ENCODE data around the gene UNCX.
"Not testable (repeated sequence)": the region's sequence is repeated elsewhere in the genome, so short reads cannot be mapped to it uniquely, and the experiment has no call there.

The UNCX gene

DNA sequence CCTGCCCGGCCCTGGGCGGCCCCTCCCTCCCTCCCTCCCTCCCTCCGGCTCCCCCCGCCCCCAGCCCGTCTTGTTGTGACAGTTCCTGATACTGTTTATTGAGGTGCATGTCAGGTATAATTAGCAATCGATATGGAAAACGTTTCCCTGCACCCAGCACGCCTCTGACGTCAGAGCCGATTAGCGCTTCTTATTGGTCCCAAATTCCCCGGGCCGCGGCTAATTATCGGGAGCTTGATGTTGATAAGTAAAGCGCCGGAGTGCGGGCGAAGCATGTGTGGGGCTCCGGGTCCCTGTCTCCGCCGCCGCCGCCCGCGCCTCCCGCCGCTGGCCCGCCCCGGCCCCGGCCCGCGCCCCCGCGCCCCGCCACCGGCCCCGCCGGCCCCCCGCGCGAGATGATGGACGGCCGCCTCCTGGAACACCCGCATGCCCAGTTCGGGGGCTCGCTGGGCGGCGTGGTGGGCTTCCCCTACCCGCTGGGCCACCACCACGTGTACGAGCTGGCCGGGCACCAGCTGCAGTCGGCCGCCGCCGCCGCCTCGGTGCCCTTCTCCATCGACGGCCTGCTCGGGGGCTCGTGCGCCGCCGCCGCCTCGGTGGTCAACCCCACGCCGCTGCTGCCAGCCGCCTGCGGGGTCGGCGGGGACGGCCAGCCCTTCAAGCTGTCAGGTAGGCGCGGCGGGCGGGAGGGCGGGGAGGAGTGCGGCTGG is at the start of gene UNCX:
Gene UNCX (plus strand): TSS at position 250 of the 710 bp plus-strand sequence. CDS start 146 bp downstream, at position 396.
- DNase-seq = no peak

DNA sequence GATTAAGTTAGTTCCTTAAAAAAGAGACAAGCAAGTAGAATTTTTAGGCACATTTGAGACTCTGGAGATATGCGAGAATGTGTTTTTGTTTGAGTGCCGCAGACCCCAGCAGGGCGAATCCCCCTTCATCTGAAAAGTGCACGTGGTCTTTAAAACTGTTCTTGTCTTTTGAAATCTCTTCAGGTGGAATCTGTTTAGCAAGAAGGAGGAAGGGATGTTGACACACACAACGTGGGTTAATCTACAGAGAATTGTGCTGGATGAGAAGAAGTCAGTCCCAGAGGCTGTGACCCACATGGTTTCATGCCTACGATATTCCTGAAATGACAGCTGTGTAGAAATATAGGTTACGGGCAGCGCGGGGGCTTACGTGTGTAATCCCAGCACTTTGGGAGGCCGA is 45.5 kb upstream of the UNCX start:
- no peak for DNase-seq

DNA sequence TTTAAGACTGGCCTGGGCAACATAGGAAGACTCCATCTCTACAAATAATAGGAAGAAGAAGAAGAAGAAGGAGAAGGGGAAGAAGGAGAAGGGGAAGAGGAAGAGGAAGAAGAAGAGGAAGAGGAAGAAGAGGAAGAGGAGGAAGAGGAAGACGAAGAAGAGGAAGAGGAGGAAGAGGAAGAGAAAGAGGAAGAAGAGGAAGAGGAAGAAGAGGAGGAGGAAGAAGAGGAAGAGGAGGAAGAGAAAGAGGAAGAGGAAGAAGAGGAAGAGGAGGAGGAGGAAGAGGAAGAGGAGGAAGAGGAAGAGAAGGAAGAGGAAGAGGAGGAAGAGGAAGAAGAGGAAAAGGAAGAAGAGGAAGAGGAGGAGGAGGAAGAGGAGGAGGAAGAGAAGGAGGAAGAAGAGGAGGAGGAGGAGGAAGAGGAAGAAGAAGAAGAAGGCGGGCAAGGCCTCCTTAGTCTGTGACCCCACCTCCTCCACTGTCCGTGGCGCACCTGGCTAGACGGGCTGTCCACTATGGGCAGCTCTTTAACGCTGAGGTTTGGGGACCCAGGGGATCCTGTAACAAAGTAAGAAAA is 43.9 kb upstream of the UNCX start:
- DNase-seq = no peak

DNA sequence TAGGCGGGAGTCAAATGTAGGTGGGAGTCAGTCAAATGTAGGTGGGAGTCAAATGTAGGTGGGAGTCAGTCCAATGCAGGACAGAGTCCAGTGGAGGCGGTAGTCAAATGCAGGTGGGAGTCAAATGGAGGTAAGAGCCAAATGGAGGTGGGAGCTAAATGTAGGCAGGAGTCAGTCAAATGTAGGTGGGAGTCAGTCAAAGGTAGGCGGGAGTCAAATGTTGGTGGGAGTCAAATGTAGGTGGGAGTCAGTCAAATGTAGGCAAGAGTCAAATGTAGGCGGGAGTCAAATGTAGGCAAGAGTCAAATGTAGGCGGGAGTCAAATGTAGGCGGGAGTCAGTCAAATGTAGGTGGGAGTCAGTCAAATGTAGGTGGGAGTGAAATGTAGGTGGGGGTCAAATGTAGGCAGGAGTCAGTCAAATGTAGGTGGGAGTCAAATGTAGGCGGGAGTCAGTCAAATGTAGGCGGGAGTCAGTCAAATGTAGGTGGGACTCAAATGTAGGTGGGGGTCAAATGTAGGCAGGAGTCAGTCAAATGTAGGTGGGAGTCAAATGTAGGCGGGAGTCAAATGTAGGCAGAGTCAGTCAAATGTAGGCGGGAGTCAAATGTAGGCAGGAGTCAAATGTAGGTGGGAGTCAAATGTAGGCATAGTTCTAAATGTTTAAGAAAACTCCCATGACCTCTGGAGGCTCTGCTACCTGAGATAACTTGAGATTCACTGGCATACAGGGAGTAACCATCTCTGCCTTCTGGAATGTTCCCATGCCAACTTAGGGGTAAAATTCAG is 42.5 kb upstream of the UNCX start:
- DNase-seq = no peak

DNA sequence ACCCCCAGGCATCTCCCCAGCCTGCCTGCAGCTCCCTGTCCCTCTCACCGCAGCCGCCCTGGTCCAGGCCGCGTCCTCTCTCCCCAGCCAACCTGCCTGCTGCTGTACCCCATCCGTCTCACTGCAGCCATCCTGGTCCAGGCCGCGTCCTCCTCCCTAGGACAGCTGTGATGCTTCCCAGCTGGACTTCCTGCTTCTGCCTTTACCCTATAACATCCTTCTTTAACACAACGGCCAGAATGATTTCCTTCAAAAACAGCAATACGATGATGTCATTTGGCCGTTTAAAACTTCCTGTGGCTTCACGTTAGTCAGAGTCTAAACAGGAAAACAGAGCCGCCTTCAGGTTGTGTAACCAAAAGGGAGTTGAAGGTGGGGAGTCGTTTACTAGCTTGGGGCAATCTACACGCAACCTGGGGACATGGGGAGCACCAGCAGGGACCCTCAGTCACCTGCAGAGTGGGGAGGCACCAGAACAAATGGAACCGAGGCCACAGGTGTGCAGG is 40.4 kb upstream of the UNCX start:
- DNase-seq = no peak

DNA sequence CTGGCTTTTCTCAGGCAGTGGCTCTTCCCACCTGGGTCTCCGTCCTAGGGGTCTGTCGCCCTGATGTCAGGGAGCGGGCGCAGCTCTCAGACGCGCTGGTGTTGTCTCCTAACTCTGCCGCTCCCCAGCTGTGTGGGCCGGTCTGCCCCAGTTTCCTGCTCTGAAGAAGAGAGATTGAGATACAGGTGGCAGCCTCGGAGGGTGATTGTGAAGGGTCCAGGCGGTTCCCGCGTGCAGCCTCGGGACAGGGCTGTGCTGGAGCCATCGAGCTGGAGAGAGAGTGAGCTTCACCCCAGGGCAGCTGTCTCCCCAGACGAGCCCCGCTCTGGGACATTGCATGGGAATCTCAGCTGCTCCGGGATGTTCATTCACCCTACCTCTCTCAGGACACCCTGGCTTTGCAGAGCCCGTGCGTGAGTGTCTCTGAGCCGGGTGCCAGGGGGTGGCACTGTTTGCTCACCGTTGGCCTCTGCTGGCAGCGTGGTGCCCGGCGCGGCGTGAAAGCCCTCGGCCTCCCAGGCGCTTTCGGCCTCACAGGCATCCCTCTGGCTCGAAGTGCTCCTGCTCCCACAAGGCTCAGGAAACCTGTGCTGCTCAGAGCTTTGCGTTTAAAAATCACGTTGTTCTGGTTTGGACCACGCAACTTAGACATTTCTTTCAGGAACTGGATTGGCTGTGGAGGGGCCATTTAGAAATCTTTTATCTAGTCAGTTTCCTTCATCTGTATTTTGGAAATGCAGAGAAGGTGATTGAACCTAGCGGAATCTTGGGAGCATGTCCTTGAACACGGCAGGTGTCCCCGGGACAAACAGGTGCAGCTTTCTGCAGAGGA is 38.9 kb upstream of the UNCX start:
- peak; percentile 36 for DNase-seq

DNA sequence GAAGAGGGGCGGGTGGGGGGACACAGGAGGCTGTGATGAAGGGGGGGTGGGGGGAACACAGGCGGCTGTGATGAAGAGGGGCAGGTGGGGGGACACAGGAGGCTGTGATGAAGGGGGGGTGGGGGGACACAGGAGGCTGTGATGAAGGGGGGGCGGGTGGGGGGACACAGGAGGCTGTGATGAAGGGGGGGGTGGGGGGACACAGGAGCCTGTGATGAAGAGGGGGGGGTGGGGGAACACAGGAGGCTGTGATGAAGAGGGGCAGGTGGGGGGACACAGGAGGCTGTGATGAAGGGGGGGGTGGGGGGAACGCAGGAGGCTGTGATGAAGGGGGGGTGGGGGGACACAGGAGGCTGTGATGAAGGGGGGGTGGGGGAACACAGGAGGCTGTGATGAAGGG is 36.2 kb upstream of the UNCX start:
- DNase-seq = peak; percentile 25

DNA sequence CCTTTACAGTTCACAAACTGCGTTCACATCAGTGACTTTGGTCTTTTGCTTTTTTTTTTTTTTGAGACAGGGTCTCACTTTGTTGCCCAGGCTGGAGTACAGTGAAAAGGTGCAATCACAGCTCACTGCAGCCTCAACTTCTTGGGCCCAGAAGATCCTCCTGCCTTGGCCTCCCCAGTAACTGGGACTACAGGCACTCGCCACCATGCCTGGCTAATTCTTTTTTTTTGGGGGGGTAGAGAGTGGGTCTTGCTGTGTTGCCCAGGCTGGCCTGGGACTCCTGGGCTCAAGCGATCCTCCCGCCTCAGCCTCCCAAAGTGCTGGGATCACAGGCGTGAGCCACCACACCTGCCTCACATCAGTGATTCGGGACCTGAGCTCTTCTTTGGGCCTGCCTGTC is 35.7 kb upstream of the UNCX start:
- DNase-seq = no peak

DNA sequence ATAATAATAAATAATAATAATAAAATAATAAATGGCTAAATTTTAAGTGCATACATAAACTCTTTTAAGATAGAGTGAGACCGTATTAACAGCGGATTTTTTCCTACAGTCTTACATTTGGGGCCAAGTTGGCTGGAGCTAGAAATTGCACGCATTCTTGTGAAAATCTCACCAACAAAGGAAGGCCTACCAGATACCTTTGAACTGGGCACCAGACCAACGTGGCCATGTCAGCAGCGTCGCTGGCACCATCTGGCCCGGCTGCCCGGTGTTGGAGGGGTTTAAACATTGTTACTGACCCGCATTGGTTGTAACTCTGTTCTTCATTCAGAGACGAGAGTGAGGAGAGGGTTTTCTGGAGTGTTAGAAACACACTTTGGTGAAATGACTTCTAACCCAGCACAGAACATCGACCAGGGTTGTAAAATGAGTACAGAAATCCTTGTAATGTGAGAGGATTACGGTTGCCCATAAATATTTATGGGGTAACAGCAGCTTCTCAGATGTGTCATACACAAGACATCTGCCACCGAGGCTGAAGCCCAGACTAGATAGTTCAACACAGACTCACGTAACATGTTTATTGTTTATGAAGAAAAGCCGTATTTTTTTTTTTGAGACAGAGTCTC is 34.6 kb upstream of the UNCX start:
- DNase-seq = no peak

DNA sequence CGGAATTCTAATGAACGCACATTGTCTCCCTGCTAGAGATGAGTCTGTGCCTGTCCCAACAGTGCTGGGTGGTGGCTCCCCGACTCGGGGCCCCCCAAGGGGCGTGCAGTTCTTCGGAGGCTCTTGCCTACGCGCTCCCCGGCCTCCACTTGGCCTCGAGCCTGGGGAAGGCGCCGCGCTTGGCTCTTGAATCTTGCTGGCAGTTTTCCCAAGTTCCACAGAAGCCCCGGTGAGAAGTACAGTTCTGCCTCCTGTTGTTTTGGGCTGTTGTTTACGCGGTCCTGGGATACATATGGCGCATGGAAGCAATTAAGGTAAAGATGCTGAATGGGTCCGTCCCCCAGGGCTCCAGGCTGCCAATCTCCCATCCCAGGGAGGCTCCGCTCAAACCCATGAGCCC is 32.6 kb upstream of the UNCX start:
- DNase-seq = no peak

DNA sequence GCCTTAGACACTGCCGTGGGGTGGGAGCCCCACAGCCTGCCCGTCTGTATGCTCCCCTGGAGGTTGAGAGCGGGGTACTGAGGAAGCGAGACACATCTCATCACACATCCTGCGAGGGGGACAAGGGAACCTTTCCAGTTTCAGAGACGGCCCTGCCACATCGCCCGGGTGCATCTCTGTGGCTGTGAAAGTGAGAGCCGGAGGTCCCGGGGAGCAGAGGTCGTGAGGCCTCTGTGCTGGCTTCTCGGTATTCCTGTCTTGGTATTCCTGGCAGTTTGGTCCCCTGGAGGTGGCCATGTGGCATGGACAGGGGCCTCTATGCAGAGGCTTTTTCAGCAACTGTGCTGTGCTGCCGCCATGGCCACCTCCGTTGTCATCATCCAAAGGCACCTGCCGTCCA is 30.8 kb upstream of the UNCX start:
- no peak for DNase-seq

DNA sequence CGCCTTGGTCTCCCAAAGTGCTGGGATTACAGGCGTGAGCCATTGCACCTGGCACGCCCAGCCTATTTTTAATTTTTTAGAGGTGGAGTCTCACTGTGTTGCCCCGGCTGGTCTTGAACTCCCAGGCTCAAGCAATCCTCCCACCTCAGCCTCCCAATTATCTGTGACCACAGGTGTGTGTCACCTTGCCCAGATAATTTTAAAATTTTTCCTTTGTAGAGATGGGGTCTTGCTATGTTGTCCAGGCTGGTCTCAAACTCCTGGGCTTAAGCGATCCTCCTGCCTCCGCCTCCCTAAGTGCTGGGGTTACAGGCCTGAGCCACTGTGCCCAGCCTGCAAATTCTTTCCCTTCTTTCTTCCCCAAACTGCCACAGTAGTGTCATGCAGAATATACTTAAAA is 29.8 kb upstream of the UNCX start:
- not testable (repeated sequence) for DNase-seq

DNA sequence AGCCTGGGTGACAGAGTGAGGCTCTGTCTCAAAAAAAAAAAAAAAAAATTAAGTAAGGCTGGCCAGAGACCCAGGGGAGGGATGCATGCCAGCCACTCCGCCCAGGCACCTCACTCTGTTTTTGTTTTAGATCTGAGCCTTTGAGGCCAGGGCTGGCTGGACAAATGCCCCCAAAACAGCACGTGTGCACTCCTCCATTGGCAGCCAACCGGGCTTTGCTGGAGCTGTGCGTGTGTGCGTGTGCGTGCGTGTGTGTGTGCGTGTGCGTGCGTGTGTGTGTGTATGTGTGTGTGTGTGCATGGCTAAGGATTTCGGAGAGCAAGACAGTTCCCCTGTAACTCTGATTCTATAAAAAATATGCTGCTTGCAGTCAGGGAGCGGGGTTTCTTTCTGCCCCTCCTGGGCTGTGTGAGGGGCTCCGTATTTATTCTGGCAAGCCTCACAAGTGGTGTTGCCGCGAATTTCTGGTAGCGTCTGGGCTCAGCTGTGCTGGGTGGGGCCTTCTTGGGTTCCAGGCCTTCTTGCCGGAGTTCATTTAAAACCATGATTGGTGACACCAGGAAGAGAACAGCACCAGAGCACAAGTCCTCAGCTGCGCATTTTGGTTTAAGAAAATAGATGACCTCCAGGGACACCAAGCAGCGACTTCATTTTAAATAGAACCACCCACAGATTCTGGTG is 28.1 kb upstream of the UNCX start:
- no peak for DNase-seq

DNA sequence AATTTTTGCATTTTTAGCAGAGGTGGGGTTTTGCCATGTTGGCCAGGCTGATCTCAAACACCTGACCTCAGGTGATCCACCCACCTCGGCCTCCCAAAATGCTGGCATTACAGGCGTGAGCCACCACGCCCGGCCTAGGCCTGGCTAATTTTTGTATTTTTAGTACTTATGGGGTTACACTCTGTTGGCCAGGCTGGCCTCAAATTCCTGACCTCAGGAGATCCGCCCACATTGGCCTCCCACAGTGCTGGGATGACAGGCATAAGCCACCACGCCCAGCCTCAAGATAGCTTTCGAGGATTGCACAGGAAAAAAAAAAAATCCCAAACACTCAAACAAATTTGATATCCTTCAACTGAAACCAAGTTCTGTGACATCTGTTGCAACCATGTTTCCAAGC is 26.9 kb upstream of the UNCX start:
- not testable (repeated sequence) for DNase-seq

DNA sequence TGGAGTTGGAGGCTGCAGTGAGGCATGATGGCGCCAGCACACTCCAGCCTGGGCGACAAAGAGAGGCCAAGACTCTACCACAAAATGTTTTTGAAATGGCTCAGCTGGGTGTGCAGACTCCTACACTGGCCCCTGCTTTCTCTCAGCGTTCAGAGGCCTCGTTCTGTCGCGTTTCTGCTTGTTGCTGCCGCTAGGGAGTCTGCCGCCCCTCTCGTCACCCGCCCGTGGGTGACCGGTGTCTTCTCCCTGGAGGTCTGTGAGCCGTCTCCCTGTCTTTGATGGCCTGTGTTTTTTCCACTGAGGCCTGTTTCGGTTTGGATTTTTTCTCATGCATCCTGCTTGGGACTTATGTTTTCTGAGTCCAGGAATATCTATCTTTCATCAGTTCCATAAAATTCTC is 23.6 kb upstream of the UNCX start:
- DNase-seq = no peak

DNA sequence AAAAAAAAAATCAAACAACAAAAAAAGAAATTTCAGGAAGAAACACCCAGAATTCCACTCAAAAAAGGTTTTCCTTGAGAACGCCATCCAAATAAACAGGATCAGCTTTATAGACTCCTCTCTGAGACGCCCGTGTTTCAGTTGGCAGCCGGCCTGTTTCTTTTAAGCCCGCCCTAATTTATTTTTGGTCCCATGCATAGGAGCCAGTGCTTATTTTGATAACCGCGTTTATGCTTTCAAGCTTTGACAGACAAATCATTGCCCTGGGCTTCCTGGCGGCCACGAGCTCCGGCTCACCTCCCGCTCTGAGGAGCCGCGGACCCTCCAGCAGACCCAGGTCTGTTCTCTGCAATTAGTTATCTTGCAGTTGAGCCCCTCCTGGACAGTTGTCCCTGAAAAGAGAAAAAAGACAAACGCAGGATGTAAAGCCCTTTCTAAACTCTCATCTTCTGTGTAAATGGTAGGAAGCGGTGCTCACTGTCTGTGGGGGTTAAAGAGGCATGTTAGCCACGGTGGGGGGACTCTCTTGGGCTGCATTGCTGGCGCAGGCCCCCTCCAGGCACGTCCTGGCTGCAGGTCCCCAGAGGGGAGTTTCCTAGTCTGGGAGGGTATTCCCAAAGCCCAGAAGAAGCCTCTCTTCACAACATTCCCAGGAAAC is 22.2 kb upstream of the UNCX start:
- no peak for DNase-seq

DNA sequence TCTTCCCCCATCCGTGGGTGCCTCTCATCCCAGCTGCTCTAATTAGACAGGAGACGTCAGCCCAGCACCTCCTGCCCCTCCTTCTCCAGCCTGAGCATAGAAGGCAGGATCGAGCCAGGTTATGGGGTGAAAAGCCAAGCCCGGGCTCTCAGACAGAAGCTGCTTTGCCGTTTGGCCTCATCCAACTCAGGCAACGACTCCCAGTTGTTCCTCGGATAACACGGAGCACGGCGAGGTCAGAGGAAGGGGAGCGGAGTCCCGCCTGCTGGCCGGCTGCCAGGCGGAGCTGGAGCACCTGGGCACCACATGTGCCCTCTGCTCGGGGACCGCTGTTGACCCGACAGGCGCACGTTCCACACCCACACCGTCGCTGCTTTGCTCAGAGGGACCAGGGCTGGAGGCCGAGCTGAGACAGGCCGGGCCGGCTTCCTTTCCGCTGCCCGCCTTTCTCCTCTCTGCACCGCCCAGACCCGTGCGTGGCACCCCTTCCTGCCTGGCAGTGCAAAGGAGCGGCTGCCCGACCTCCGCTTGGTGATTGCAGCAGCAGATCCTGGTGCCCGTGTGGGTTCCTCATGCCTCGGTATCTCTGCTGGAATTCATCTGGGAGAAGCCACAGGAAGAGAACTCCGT is 21.6 kb upstream of the UNCX start:
- no peak for DNase-seq

DNA sequence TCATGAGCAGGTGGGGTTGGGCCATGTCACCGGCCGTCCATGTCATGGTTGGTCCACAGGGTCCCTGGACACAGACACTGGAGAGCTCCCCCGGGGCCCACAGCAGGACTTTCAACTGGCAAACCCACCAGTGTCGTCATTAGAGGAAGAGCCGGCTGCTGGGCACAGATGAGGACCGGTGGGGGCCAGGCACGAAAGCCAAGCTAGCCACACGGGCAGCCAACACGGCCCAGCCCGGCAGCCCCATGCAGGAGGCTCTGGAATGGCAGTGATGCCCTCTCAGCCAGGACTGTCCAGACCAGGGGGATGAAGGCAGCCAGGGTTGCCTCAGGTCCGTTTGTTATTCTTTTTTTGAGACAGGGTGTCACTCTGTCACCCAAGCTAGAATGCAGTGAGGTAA is 21.1 kb upstream of the UNCX start:
- no peak for DNase-seq

DNA sequence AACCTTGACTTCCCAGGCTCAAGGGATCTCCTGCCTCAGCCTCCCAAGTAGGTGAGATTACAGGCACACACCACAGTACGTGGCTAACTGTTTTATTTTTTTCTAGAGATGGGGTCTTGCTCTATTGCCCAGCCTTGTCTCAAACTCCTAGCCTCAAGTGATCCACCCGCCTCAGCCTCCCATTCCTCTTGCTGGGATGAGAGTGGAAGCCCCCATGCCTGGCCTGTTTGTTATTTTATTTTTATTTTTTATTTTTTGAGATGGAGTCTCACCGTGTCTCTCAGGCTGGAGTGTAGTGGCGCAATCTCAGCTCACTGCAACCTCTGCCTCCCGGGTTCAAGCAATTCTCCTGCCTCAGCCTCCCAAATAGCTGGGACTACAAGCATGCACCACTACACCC is 20.6 kb upstream of the UNCX start:
- not testable (repeated sequence) for DNase-seq

DNA sequence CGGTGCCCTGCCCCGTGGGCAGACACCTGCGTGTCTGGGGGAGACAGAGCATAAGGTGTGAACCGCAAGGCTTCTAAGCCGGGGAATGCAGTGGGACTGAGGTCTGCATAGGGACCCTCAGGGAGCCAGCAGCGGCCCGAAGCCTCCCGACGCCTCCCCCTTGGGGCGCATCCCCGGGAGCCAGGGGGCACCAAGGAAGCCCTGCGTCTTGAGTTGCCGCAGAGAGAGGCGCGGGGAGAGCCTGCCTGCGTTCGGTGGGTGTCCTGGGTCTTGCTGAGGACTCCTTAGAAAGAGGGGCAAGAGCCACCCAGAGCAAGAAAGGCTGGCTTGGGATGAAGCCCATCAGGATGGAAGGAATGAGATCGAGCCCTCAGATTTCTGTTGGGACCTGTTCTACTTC is 18.2 kb upstream of the UNCX start:
- DNase-seq = no peak
